ENCODE data around the gene PRG2.

DNA sequence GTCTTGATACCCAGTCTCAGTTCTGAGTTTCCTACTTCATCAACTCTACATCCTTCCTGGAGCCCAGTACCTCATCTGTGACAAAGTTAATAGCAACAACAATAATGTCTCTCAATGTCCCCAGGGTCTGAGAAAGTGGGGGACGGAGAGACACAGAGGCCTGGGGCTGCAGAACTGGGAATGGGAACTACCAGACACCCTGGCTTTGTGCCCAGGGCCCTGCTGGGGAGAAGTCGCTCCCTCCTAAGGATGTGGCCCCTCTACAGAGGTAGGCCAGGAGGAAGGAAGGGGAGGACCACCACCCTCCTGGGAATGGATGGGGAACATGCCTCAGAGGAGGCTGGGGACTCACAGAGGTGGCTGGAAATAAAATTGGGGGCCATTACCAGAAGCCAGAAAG, 15.0 kb downstream of the PRG2 start:
- TF ChIP-seq, protein P1, sequence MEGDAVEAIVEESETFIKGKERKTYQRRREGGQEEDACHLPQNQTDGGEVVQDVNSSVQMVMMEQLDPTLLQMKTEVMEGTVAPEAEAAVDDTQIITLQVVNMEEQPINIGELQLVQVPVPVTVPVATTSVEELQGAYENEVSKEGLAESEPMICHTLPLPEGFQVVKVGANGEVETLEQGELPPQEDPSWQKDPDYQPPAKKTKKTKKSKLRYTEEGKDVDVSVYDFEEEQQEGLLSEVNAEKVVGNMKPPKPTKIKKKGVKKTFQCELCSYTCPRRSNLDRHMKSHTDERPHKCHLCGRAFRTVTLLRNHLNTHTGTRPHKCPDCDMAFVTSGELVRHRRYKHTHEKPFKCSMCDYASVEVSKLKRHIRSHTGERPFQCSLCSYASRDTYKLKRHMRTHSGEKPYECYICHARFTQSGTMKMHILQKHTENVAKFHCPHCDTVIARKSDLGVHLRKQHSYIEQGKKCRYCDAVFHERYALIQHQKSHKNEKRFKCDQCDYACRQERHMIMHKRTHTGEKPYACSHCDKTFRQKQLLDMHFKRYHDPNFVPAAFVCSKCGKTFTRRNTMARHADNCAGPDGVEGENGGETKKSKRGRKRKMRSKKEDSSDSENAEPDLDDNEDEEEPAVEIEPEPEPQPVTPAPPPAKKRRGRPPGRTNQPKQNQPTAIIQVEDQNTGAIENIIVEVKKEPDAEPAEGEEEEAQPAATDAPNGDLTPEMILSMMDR (conservative IDR thresholded peaks at IDR 0.05 in 1 of 2, IDR thresholded peaks at IDR 0.05 in 1 of 2; ENCODE audit: extremely low read depth in 1 of 2, insufficient read depth in 1 of 2, low read depth in 1 of 2, low read length in 2 of 2), result no peak
- TF ChIP-seq EZH2 (IDR thresholded peaks at IDR 0.05; ENCODE audit: borderline replicate concordance, low read length), result no peak

Measured in mammary epithelial cell (primary cell).